BJ (cell line): ENCODE measurements around the gene AUH. TPM values are rescaled to one million over a fixed set of nuclear protein-coding genes. Genes with fewer than 3 reads are reported as not detected.

ENCODE experiments used
- CTCF ChIA-PET: fragments of 350-600 bp; formaldehyde crosslinking; extraction: SDS; loops from one replicate; lab custom pipeline; 2021; ENCODE audit warnings: antibody characterized with exemption, inconsistent platforms; lab: Yijun Ruan, JAX
- POLR2A ChIA-PET: fragments of 300-600 bp; sonication (Branson Sonifier 250); formaldehyde crosslinking; extraction: SDS; loops from one replicate; lab custom pipeline; 2021; ENCODE audit warnings: antibody characterized with exemption; lab: Charles Lee
- DNase-seq: peaks from one replicate; pipeline ENCODE4 v3.0.0-alpha.2; 2011; ENCODE audit warnings: low read depth
- H3K27me3 ChIP-seq: 2 replicates; pipeline ENCODE4 v1.6.0; 2011; ENCODE audit warnings: low read length; ENCODE audit not compliant: control insufficient read depth, insufficient read depth
- H3K36me3 ChIP-seq: 2 replicates; pipeline ENCODE4 v1.5.1; 2011; ENCODE audit warnings: low read length; ENCODE audit not compliant: control insufficient read depth, insufficient read depth
- H3K4me3 ChIP-seq: 2 replicates; pipeline ENCODE4 v1.5.1; 2011; ENCODE audit warnings: low read depth, mild to moderate bottlenecking, control low read depth, low read length
- polyA plus RNA-seq: library from polyadenylated mRNA; depleted of rRNA; stranded (reverse); fragments of >200 nt; gene quantifications from 2 replicates; pipeline ENCODE4 v1.2.3, GENCODE V29; 2011
- TF ChIP-seq, protein P1 (sequence below): IDR thresholded peaks from 2 replicates; pipeline ENCODE4 v1.5.1; 2011; ENCODE audit warnings: low read depth, mild to moderate bottlenecking, control low read depth, inconsistent platforms, low read length, moderate library complexity; ENCODE audit not compliant: insufficient read depth

AUH gene
- polyA plus RNA-seq, 1 experiment, result 4.1 TPM

DNA sequence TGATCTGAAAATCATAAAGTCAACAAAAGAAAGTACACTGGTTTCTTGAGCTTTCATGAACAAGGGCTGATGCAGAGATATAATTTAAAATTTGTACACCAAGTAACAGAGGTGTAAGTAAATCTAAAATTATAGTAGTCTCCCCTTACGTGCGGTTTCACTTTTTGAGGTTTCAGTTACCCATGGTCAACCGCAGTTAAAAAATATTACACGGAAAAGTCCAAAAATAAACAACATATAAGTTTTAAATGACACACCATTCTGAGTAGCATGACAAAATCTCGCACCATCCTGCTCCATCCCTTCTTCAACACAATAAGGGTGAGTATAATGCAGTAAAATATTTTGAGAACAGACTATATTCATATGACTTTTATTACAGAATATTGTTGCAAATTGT lies 54.4 kb downstream of the AUH start:
- Histone ChIP-seq H3K36me3 (no peaks in the 10 kb centered on the region), H3K27me3 (no peaks in the 10 kb centered on the region), H3K4me3 (no peak overlapping the region)
- CTCF ChIA-PET, result no interaction called here
- DNase-seq, result no peak
- POLR2A ChIA-PET, result no interaction called here
- TF ChIP-seq, protein P1, sequence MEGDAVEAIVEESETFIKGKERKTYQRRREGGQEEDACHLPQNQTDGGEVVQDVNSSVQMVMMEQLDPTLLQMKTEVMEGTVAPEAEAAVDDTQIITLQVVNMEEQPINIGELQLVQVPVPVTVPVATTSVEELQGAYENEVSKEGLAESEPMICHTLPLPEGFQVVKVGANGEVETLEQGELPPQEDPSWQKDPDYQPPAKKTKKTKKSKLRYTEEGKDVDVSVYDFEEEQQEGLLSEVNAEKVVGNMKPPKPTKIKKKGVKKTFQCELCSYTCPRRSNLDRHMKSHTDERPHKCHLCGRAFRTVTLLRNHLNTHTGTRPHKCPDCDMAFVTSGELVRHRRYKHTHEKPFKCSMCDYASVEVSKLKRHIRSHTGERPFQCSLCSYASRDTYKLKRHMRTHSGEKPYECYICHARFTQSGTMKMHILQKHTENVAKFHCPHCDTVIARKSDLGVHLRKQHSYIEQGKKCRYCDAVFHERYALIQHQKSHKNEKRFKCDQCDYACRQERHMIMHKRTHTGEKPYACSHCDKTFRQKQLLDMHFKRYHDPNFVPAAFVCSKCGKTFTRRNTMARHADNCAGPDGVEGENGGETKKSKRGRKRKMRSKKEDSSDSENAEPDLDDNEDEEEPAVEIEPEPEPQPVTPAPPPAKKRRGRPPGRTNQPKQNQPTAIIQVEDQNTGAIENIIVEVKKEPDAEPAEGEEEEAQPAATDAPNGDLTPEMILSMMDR, result no peak

DNA sequence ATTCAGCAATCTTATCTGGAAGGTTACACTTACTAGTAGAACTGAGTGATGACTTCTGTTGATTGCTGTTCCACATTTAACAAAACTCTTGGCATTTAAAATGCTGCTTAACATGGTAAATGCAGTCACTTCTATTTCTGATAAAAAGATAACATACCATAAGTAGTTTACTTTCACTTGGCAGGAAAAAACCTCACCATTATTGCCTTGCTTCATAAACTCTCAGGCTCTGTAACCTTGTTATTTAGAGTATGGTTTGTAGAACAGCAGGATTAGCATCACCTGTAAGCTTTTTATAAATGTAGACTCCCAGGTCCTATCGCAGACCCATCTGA lies 55.5 kb downstream of the AUH start:
- TF ChIP-seq, protein P1, result no peak
- DNase-seq, result no peak
- CTCF ChIA-PET, result no interaction called here
- Histone ChIP-seq H3K36me3 (no peaks in the 10 kb centered on the region), H3K27me3 (no peaks in the 10 kb centered on the region), H3K4me3 (no peak overlapping the region)
- POLR2A ChIA-PET, result no interaction called here

DNA sequence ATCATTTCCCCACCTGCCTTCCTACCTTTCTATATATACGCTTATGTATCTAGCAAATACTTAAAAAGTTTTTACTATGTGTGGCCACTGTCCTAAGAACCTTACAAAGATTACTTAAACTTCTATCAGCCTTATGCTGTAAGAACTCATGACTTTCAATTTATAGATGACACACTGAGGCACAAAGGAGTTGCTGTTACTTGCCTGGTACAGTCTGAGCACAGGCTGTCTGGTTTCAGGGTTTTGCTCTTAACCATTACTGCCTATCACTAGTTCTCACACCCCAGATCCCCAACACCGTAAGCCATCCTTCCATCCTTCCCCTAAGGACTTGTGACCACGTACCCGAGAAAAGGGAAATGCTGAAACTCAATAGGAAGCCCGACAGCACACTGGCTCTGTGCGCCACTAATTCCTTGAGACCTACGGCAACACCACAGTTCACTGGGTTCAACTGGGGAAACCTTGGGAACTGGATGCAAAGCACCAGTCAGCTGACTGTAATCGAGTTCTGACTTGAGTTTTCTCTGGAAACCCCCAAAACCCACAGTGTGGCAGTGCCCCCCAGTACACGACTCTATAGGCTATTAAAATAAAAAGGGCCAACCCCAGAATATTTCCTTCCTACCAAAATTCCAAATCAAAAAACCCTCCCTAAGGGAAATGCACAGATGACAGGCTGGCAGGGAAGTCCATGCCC lies 56.0 kb downstream of the AUH start:
- TF ChIP-seq, protein P1, result no peak
- Histone ChIP-seq H3K27me3 (no peaks in the 10 kb centered on the region), H3K36me3 (no peaks in the 10 kb centered on the region), H3K4me3 (no peak overlapping the region)
- POLR2A ChIA-PET, result no interaction called here
- CTCF ChIA-PET, result no interaction called here
- no peak for DNase-seq

DNA sequence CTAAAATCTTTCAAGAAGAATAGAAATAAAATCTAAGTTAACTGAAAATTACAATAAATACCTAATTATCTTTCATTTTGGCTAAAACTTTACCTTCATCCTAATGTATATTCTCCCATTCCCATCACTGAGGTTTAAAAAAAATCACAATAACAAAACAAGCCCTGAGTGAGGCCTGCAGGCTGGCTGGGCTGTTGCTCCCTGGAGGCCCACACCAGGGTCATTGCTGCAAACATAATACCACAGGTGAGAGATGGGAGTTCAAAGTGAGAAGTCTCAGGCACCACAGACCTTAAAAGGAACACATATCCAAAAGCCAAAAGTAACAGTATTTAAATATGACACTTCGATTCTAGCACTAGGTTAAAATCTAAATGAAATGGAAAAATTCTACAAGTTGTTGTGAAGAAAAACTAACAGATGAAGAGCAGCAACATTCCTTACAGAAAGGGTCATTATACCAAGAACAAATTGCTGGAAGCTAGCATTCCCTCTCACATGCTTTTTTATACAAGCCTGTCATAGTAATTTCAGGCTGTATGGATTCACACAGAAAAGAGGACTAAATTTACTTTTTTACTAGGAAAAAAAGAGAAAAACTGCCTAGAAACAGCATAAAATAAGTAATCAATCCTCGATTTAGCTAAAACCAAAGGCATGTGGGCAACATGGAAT lies 57.8 kb downstream of the AUH start:
- DNase-seq, result no peak
- Histone ChIP-seq H3K36me3 (no peaks in the 10 kb centered on the region), H3K4me3 (no peak overlapping the region), H3K27me3 (no peaks in the 10 kb centered on the region)
- ChIA-PET CTCF (no interaction called here), POLR2A (interaction anchor here (0.6 kb wide), 1 partner anchor 117 kb away, joined by 12 read pairs; no protein-coding TSS in a partner anchor)
- TF ChIP-seq, protein P1, result no peak

DNA sequence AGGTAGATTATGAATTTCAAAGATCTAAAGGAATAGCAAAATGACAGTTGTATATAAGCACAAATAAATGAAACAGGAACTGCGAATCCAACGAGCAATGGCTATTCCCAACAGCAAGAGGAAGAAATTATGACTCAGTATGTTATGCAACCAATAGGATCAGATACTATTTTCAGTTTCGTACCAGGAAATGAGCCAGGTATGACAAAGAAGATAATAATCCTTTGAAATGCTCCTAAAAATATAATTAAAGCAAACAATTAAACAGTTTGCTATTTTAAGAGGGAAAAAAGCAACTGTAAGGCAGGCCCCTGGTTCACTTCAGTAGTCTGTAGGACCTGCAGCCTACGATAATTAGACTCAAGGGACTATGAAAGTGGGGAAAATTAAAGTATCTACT lies 58.9 kb downstream of the AUH start:
- TF ChIP-seq, protein P1, result no peak
- H3K27me3 ChIP-seq, result no peaks in the 10 kb centered on the region
- ChIA-PET CTCF (interaction anchor here (0.8 kb wide), 1 partner anchor 388 kb away, joined by 5 read pairs; no protein-coding TSS in a partner anchor), POLR2A (no interaction called here)
- peak; percentile 83 for DNase-seq
- no peaks in the 10 kb centered on the region for H3K36me3 ChIP-seq
- H3K4me3 ChIP-seq, result no peak overlapping the region
